ENCODE measurements around the gene BCAT1.
"Not testable (repeated sequence)": the region's sequence is repeated elsewhere in the genome, so short reads cannot be mapped to it uniquely, and the experiment has no call there.

The BCAT1 gene

GRCh38 chr12:24901576-24902461 is 47.1 kb downstream of the BCAT1 start:
- DNase-seq = peak in 52 of 56 donors; percentile 16 to 79 (median 56)

DNA sequence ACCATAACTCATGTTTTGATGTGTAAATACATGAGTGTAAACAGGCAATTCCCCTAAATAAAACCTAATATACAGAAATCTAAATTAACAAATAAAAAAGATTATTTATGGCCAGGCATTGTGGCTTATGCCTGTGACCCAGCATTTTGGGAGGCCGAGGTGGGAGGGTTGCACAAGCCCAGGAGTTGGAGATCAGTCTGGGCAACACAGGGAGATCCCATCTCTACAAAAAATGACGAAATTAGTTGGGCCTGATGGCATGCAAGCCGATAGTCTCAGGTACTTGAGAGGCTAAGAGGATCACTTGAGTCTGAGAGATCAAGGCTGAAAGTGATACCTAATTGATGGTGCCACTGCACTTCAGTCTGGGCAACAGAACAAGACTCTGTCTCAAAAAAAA is 48.7 kb downstream of the BCAT1 start:
- no peak for DNase-seq

- DNase-seq = no peak
These were observed 49.3 kb downstream of the BCAT1 start for GRCh38 chr12:24899503-24900075.

- no peak for DNase-seq
These were observed 50.3 kb downstream of the BCAT1 start for GRCh38 chr12:24898606-24899005.

GRCh38 chr12:24898185-24898584 is 50.7 kb downstream of the BCAT1 start:
- no peak for DNase-seq

DNA sequence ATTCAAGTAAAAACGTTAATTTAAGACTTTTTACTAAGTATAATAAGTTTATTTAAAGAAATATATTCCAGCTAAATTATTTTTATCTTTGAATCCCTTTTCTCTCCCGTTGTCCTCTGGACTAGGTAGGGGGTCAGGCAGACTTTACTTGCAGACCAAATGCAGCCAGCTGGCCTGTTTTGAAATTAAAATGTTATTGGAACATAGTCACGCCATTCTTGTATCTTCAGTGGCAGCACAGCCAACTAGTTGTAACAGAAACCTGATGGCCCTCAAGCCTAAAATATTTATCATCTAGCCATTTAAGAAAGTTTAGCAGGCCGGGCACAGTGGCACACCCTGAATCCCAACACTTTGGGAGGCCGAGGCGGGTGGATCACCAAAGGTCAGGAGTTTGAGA is 52.7 kb downstream of the BCAT1 start:
- DNase-seq = no peak

DNA sequence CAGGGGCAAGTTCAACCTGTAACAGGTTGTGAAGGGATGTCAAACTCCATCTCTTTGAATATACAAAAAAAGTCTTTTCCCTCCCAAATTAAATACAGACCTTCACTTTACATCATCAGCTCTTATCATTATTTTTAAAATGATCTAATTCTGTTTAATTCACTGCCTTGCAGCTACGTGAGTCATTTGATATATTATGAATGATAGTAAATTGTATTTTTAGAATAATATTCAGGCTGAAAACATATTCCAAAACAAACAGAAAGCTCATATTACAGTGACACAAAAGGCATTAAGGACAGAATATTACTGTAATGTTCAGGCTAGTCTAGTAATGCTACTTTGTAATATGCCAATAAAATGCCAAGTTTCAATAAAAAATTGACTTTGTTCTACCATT is 53.3 kb downstream of the BCAT1 start:
- DNase-seq = no peak

- no peak for DNase-seq
These were observed 54.0 kb downstream of the BCAT1 start for GRCh38 chr12:24894879-24895278.

DNA sequence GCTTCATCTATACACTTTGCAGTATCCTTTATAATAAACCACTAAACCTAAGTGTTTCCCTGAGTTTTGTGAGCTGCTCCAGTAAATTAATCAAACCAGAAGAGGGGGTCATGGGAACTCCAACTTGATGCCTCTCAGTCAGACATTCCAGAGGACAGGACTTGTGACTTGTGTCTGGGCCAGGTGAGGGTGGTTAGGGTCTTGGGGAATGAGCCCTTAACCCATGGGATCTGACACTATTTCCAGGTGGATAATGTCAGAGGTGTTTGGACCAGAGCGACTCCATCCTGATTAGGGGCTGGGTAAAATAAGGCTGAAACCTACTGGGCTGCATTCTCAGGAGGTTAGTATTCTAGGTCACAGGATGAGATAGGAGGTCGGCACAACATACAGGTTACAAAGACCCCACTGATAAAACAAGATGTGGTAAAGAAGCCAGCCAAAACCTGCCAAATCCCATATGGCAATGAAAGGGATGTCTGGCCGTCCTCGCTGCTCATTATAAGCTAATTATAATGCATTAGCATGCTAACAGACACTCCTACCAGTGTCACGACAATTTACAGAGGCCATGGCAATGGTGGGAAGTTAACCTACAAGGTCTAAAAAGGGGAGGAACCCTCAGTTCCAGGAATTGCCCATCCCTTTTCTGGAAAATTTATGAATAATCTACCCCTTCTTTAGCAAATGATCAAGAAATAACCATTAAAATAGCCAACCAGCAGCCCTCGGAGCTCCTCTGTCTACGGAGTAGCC is 58.7 kb downstream of the BCAT1 start:
- no peak for DNase-seq

GRCh38 chr12:24889411-24889810 is 59.5 kb downstream of the BCAT1 start:
- DNase-seq = no peak

DNA sequence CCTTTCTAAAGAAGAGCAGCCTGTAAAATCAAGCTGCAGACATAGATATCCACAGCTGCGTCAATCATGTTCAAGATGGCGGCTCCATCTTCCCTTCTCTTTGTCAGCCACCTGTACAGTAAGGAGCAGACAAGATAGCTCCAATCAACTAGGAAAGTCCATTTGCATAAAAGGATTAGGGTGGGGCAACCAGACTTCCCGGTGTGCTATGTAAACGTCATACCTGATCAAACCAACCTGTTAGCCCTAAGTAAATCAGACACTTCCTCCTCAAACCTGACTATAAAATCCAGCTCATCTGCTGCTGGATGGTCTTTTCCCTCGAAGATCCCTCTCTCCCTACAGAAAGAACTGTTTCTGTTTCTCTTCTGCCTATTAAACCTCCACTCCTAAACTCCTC is 60.1 kb downstream of the BCAT1 start:
- no peak for DNase-seq

DNA sequence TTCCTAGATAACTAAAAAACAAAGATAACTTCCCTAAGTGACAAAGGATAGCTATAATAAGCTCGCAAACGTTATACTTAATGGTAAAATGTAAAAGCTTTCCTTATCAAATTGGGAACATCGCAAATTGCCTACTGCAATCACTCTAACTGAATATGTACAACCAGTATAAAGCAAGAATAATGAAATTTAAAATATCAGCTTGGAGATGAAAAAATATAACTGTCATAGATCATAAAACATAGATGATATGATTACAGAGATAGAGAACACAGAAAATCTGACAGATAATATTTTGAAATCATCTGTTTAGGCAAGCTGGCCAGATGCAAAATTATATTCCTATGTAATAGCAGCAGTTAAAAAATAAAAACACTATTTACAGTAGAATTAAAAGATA is 64.0 kb downstream of the BCAT1 start:
- DNase-seq = no peak

- no peak for DNase-seq
These were observed 67.1 kb downstream of the BCAT1 start for GRCh38 chr12:24881724-24882371.

- no peak for DNase-seq
These were observed 67.7 kb downstream of the BCAT1 start for GRCh38 chr12:24881227-24881626.

- DNase-seq = no peak
These were observed 68.2 kb downstream of the BCAT1 start for GRCh38 chr12:24880732-24881131.

GRCh38 chr12:24879644-24880043 is 69.3 kb downstream of the BCAT1 start:
- DNase-seq = no peak

DNA sequence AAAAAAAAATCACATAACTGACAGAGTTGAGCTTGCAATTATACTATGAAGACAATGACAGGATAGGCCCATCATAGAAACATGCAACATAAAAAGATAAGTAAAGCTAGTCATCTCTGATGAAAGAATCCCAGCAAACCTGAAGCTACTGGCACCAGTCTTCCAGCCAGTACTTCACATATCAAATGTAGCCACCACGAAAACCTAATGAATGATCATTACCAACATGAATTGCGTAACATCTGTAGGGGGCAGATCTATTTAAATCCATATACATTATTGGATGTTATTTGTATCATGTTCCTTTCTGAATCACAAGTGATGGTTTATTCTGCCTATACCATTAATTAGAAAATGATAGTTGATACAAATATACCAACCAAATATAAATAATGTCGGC is 73.9 kb downstream of the BCAT1 start:
- no peak for DNase-seq

GRCh38 chr12:24872211-24872610 is 76.7 kb downstream of the BCAT1 start:
- DNase-seq = no peak

DNA sequence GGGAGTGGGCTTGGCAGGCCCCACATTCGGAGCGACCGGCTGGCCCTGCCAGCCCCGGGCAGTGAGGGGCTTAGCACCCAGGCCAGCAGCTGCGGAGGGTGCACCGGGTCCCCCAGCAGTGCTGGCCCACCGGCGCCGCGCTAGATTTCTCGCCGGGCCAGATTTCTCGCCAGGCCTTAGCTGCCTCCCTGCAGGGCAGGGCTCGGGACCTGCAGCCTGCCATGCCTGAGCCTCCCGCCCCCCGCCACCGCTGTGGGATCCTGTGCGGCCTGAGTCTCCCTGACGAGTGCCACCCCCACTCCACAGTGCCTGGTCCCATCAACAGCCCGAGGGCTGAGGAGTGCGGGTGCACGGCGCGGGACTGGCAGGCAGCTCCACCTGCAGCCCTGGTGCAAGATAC is 82.8 kb downstream of the BCAT1 start:
- DNase-seq = not testable (repeated sequence)

DNA sequence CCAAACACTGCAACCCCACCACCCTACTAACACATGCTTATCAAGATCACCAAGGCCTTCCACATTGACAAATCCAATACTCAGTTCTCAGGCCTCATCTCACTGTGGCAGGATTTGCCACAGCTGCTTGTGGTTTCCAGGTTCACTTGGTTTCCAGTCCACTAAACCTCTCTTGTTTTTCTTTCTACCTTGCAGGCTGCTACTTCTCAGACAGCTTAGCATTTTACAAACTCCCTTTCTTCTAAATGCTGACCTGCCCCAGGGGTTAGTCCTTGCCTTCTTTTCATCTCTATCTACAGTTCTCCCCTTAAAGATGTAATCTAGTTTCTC is 84.1 kb downstream of the BCAT1 start:
- DNase-seq = no peak

DNA sequence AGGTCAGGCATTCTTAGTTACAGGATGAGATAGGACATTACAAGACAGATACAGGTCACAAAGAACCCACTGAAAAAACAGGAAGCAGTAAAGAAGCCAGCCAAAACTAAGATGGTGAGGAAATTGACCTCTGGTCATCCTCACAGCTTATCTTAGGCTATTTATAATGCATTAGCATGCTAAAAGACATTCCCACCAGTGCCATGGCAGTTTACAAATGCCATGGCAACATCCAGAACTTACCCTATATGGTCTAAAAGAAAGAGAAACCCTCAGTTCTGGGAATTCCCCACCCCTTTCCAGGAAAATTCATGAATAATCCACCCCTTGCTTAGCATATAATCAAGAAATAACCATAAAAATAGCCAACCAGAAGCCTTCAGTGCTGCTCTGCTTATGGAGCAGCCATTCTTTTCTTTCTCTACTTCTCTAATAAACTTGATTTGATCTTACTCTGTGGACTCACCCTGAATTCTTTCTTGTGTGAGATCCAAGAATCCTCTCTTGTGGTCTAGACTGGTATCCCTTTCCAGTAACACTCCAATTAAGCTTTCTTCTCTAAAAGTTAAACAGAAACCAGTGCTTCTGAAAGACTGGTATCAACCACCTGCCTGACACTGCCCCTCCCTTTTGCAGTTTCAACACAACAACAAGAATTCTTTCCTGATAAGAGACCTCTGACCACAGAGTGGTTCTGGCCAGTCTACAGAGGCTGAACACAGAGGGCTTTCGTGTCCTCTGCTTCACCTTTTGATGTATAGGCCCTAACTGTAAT is 86.9 kb downstream of the BCAT1 start:
- DNase-seq = no peak
